Loucy (cell line): Measurements from ENCODE around the gene USP43.

Experiments used
- H2AFZ ChIP-seq: fragments of 200-600 bp; sonication (generic); 2 replicates; pipeline ENCODE4 v1.6.0; 2016; ENCODE audit warnings: antibody characterized with exemption, mild to moderate bottlenecking, low read length, moderate library complexity
- H3F3A ChIP-seq: fragments of 200-600 bp; 2 replicates; pipeline ENCODE4 v1.6.0; 2016; ENCODE audit warnings: antibody characterized with exemption, low read depth, mild to moderate bottlenecking
- H3K27me3 ChIP-seq: fragments of 200-600 bp; sonication (generic); 2 replicates; pipeline ENCODE4 v1.6.1; 2014; ENCODE audit warnings: low read length, mild to moderate bottlenecking; ENCODE audit not compliant: insufficient read depth, poor library complexity, severe bottlenecking
- H3K36me3 ChIP-seq: fragments of 200-600 bp; sonication (generic); 2 replicates; pipeline ENCODE4 v1.6.1; 2016; ENCODE audit warnings: low read length; ENCODE audit not compliant: insufficient read depth
- H3K4me1 ChIP-seq: fragments of 200-600 bp; sonication (generic); 2 replicates; pipeline ENCODE4 v1.5.1; 2014; ENCODE audit warnings: low read length, mild to moderate bottlenecking; ENCODE audit not compliant: insufficient read depth, poor library complexity, severe bottlenecking
- H3K4me2 ChIP-seq: fragments of 200-600 bp; sonication (generic); 2 replicates; pipeline ENCODE4 v1.6.0; 2014; ENCODE audit warnings: antibody characterized with exemption, low read length, low read depth, mild to moderate bottlenecking; ENCODE audit not compliant: poor library complexity, severe bottlenecking
- H3K4me3 ChIP-seq: fragments of 200-600 bp; sonication (generic); 2 replicates; pipeline ENCODE4 v1.5.1; 2014; ENCODE audit warnings: low read length, mild to moderate bottlenecking, mixed read lengths; ENCODE audit not compliant: poor library complexity, severe bottlenecking
- H3K79me2 ChIP-seq: fragments of 200-600 bp; sonication (generic); 2 replicates; pipeline ENCODE4 v1.6.1; 2014; ENCODE audit warnings: low read length; ENCODE audit not compliant: insufficient read depth
- H3K9ac ChIP-seq: fragments of 200-600 bp; sonication (generic); 2 replicates; pipeline ENCODE4 v1.6.0; 2014; ENCODE audit warnings: mild to moderate bottlenecking, low read depth, low read length, moderate library complexity; ENCODE audit not compliant: poor library complexity, severe bottlenecking
- H3K9me2 ChIP-seq: fragments of 200-600 bp; sonication (generic); replicated peaks from 2 replicates; pipeline ENCODE4 v1.6.1; 2016; ENCODE audit warnings: low read depth, low read length, mixed read lengths
- H3K9me3 ChIP-seq: fragments of 200-600 bp; sonication (generic); 2 replicates; pipeline ENCODE4 v1.6.1; 2014; ENCODE audit warnings: mild to moderate bottlenecking, antibody characterized with exemption, low read length, low read depth; ENCODE audit not compliant: insufficient read depth
- H4K20me1 ChIP-seq: fragments of 200-600 bp; sonication (generic); 2 replicates; pipeline ENCODE4 v1.6.0; 2014; ENCODE audit warnings: antibody characterized with exemption, low read length, mild to moderate bottlenecking; ENCODE audit not compliant: insufficient read depth, poor library complexity, severe bottlenecking
- EZH2phosphoT487 ChIP-seq: fragments of 200-600 bp; IDR thresholded peaks from 2 replicates; pipeline ENCODE4 v1.6.1; 2018; ENCODE audit warnings: antibody characterized with exemption, mild to moderate bottlenecking, moderate library complexity, borderline replicate concordance
- TF ChIP-seq, protein P1 (sequence below): fragments of 200-600 bp; sonication (generic); conservative IDR thresholded peaks from 2 replicates; pipeline ENCODE4 v1.5.1; 2014; ENCODE audit warnings: mild to moderate bottlenecking, antibody characterized with exemption, low read length

USP43 gene

DNA sequence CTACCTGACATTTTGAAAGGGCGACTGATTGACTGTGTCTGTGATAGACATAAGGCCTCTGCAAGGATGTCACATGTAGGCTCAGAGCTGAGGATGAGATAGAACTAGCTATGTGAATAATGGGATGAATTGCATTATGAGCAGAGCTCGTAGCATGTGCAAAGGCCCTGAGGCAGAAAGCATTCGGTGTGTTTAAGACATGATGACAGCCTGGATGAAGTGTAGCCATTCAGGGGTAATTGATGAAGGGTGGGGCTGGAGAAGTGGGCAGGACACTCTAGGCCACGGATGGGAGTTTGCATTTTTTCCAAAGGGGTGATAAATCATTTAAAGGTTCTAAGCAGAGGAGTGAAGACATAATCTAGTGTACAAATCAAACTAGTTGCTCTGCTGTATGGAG lies 62.6 kb downstream of the USP43 start:
- Histone ChIP-seq H4K20me1 (no peaks in the 10 kb centered on the region), H3K9ac (no peak overlapping the region), H2AFZ (no peak overlapping the region), H3K27me3 (no peaks in the 10 kb centered on the region), H3K4me3 (no peak overlapping the region), H3K9me3 (no peaks in the 10 kb centered on the region), H3K4me2 (no peak overlapping the region), H3K79me2 (no peaks in the 10 kb centered on the region), H3F3A (no peaks in the 10 kb centered on the region), H3K4me1 (no peaks in the 10 kb centered on the region), H3K36me3 (no peaks in the 10 kb centered on the region; the same call in 1 of the 2 replicates), H3K9me2 (no peaks in the 10 kb centered on the region)
- TF ChIP-seq, protein P1, sequence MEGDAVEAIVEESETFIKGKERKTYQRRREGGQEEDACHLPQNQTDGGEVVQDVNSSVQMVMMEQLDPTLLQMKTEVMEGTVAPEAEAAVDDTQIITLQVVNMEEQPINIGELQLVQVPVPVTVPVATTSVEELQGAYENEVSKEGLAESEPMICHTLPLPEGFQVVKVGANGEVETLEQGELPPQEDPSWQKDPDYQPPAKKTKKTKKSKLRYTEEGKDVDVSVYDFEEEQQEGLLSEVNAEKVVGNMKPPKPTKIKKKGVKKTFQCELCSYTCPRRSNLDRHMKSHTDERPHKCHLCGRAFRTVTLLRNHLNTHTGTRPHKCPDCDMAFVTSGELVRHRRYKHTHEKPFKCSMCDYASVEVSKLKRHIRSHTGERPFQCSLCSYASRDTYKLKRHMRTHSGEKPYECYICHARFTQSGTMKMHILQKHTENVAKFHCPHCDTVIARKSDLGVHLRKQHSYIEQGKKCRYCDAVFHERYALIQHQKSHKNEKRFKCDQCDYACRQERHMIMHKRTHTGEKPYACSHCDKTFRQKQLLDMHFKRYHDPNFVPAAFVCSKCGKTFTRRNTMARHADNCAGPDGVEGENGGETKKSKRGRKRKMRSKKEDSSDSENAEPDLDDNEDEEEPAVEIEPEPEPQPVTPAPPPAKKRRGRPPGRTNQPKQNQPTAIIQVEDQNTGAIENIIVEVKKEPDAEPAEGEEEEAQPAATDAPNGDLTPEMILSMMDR: no peak
- no peak for TF ChIP-seq EZH2phosphoT487

DNA sequence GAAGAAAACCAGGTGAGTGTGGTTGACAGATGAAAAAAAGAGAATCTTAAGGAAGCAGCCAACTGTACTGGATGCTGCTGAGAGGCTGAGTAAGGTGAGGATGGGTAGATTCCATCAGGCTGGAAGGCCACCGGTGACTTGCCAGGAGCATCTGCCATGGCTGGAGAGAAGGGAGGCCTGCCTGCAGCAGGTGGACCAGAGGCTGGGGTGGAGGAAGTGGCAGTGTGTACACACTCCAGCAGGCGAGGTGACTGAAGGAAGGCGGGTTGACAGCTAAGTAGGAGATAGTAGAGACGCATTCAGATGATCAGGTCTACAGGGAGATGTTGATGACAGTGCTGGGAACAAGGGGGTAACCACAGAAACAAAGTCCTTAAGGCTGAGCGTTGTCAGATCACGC lies 69.5 kb downstream of the USP43 start:
- H3K36me3 ChIP-seq: no peaks in the 10 kb centered on the region; the same call in 1 of the 2 replicates
- H3K4me3 ChIP-seq: no peak overlapping the region
- H3F3A ChIP-seq: no peaks in the 10 kb centered on the region
- no peaks in the 10 kb centered on the region for H3K27me3 ChIP-seq
- TF ChIP-seq EZH2phosphoT487: no peak
- TF ChIP-seq, protein P1: no peak
- H3K4me1 ChIP-seq: no peaks in the 10 kb centered on the region
- H3K79me2 ChIP-seq: no peaks in the 10 kb centered on the region
- H3K9ac ChIP-seq: no peak overlapping the region
- H3K4me2 ChIP-seq: no peak overlapping the region
- no peak overlapping the region for H2AFZ ChIP-seq
- H3K9me3 ChIP-seq: no peaks in the 10 kb centered on the region
- no peaks in the 10 kb centered on the region for H4K20me1 ChIP-seq
- H3K9me2 ChIP-seq: no peaks in the 10 kb centered on the region

DNA sequence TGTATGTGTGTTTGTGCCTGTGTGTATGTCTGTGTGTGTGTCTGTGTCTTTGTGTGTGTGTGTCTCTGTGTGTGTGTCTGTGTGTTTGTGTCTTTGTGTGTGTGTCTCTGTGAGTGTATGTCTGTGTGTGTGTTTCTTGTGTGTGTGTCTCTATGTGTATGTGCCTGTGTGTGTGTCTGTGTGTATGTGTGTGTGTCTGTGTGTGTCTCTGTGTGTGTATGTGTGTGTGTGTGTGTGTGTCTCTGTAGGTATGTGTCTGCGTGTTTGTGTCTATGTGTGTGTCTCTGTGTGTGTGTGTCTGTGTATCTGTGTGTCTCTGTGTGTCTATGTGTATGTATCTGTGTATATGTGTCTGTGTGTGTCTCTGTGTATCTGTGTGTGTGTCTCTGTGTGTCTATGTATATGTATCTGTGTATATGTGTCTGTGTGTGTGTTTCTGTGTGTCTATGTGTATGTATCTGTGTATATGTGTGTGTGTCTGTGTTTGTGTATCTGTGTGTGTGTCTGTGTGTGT lies 70.2 kb downstream of the USP43 start:
- TF ChIP-seq, protein P1: no peak
- no peak for TF ChIP-seq EZH2phosphoT487
- no peak overlapping the region for H2AFZ ChIP-seq
- no peaks in the 10 kb centered on the region for H3F3A ChIP-seq
- H3K4me2 ChIP-seq: no peak overlapping the region
- H3K9ac ChIP-seq: no peak overlapping the region
- H4K20me1 ChIP-seq: no peaks in the 10 kb centered on the region
- H3K79me2 ChIP-seq: no peaks in the 10 kb centered on the region
- H3K4me1 ChIP-seq: no peaks in the 10 kb centered on the region
- H3K9me2 ChIP-seq: no peaks in the 10 kb centered on the region
- no peaks in the 10 kb centered on the region for H3K27me3 ChIP-seq
- H3K36me3 ChIP-seq: no peaks in the 10 kb centered on the region
- no peaks in the 10 kb centered on the region for H3K9me3 ChIP-seq
- H3K4me3 ChIP-seq: no peak overlapping the region
